Fibroblast of lung (primary cell): ENCODE results near the gene WDFY2.

Experiments
- EZH2 ChIP-seq: IDR thresholded peaks from 2 replicates; pipeline ENCODE4 v1.5.1; 2012; ENCODE audit warnings: low read length, control low read depth, mild to moderate bottlenecking; ENCODE audit errors: missing control alignments
- TF ChIP-seq, protein P1 (sequence below), 2 donors: IDR thresholded peaks in 1 of 2; conservative IDR thresholded peaks in 1 of 2; 1 replicate in 1 of 2; 2 replicates in 1 of 2; pipeline ENCODE4 v1.5.1; 2011 to 2012; ENCODE audit warnings: low read length in 2 of 2, control low read depth in 1 of 2, inconsistent platforms in 1 of 2, low read depth in 1 of 2, mild to moderate bottlenecking in 1 of 2

DNA sequence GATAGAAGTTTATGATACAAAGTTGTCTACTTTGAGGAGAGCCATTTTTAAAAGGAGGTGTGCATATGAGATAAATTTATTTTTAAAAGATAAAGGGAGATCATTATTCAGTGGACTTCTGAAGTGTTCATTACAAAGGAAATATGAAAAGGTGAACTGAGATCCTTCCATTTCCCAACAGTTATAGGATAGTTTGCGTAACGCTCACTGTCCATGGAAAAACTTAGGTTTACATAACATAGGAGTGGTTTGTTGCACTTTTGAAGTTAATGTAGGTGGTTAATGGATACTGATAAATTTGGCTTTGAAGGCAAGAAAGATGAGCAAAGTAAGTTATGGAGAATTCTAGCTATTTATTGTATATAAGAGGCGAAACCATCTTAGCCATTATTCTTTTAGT, 92.5 kb downstream of the WDFY2 start:
- TF ChIP-seq, protein P1, sequence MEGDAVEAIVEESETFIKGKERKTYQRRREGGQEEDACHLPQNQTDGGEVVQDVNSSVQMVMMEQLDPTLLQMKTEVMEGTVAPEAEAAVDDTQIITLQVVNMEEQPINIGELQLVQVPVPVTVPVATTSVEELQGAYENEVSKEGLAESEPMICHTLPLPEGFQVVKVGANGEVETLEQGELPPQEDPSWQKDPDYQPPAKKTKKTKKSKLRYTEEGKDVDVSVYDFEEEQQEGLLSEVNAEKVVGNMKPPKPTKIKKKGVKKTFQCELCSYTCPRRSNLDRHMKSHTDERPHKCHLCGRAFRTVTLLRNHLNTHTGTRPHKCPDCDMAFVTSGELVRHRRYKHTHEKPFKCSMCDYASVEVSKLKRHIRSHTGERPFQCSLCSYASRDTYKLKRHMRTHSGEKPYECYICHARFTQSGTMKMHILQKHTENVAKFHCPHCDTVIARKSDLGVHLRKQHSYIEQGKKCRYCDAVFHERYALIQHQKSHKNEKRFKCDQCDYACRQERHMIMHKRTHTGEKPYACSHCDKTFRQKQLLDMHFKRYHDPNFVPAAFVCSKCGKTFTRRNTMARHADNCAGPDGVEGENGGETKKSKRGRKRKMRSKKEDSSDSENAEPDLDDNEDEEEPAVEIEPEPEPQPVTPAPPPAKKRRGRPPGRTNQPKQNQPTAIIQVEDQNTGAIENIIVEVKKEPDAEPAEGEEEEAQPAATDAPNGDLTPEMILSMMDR (conservative IDR thresholded peaks at IDR 0.05 in 1 of 2, IDR thresholded peaks at IDR 0.05 in 1 of 2; ENCODE audit: low read depth in 1 of 2, low read length in 2 of 2), result no peak
- no peak for TF ChIP-seq EZH2
